HepG2 (cell line): ENCODE results near the gene HERC5. TPM values are rescaled to one million over a fixed set of nuclear protein-coding genes. Genes with fewer than 3 reads are reported as not detected.

Experiments used
- ATAC-seq: fragments of 200-7000 bp; cut with Tn5 transposase; 3 replicates; pipeline ENCODE4 v1.9.1; 2020; ENCODE audit warnings: mild to moderate bottlenecking, moderate library complexity
- BruUV-seq: library from RNA; stranded (reverse); fragments of 400-500 nt; replicated peaks from 2 replicates; lab custom pipeline; 2021; lab: Mats Ljungman, UMichigan
- CTCF ChIA-PET: fragments of 300-600 bp; formaldehyde crosslinking; extraction: SDS; loops from one replicate; lab custom pipeline; 2021; ENCODE audit warnings: low total read pairs, inconsistent platforms, low intra/inter-chr PET ratio; lab: Yijun Ruan, JAX
- POLR2A ChIA-PET: fragments of 350-600 bp; sonication (Branson Sonifier 250); formaldehyde crosslinking; loops from one replicate; lab custom pipeline; 2020; ENCODE audit warnings: antibody characterized with exemption, inconsistent platforms; lab: Yijun Ruan, JAX
- DNase-seq: peaks from one replicate; pipeline ENCODE4 v3.0.0-alpha.2; 2015; ENCODE audit warnings: low spot score
- FAIRE-seq: peaks from 3 replicates; lab custom pipeline; 2011; peaks lifted over from hg19 to GRCh38; lab: Jason Lieb, UNC
- H2AFZ ChIP-seq: one replicate; pipeline ENCODE4 v1.6.1; 2011; ENCODE audit warnings: low read length, inconsistent platforms
- H3K27ac ChIP-seq: fragments of 300-600 bp; 3 replicates; pipeline ENCODE4 v1.8.0; 2011; ENCODE audit warnings: mixed run types, mild to moderate bottlenecking, mixed read lengths, low read length, inconsistent platforms; ENCODE audit not compliant: insufficient read depth; ENCODE audit errors: extremely low read length
- H3K27me3 ChIP-seq, 2 experiments: fragments of 200-600 bp in 1 of 2; 2 replicates in 1 of 2; 3 replicates in 1 of 2; pipeline versions ENCODE4 v1.6.0 to v1.8.0; 2011; ENCODE audit warnings: low read length in 2 of 2, mild to moderate bottlenecking in 2 of 2, moderate library complexity in 2 of 2, inconsistent platforms in 1 of 2; ENCODE audit not compliant: insufficient read depth in 2 of 2, control insufficient read depth in 1 of 2
- H3K36me3 ChIP-seq, 2 experiments: fragments of 200-600 bp in 1 of 2; replicated peaks in 1 of 2; 2 replicates in 1 of 2; 3 replicates in 1 of 2; pipeline versions ENCODE4 v1.5.1 to v1.8.0; 2011; ENCODE audit warnings: low read length in 2 of 2, inconsistent platforms in 1 of 2; ENCODE audit not compliant: insufficient read depth in 2 of 2, control insufficient read depth in 1 of 2
- H3K4me1 ChIP-seq: 2 replicates; pipeline ENCODE4 v1.5.1; 2012; ENCODE audit warnings: low read length, inconsistent platforms; ENCODE audit not compliant: insufficient read depth
- H3K4me2 ChIP-seq: 2 replicates; pipeline ENCODE4 v1.6.0; 2011; ENCODE audit warnings: low read depth, low read length, inconsistent platforms
- H3K4me3 ChIP-seq, 3 experiments: fragments of 200-600 bp in 1 of 3; sonication (generic), shearing (Covaris generic) in 1 of 3; replicated peaks in 1 of 3; 2 replicates each; pipeline ENCODE4 v1.5.1; 2011 to 2016; ENCODE audit warnings: low read length in 3 of 3, inconsistent platforms in 2 of 3, low read depth in 2 of 3, mild to moderate bottlenecking in 2 of 3, control low read depth in 1 of 3, mixed read lengths in 1 of 3; ENCODE audit not compliant: insufficient read depth in 1 of 3
- H3K79me2 ChIP-seq: one replicate; pipeline ENCODE4 v1.6.1; 2011; ENCODE audit warnings: low read length, inconsistent platforms; ENCODE audit not compliant: insufficient read depth
- H3K9ac ChIP-seq: 2 replicates; pipeline ENCODE4 v1.6.0; 2011; ENCODE audit warnings: mild to moderate bottlenecking, low read depth, low read length, inconsistent platforms; ENCODE audit not compliant: insufficient read depth
- H3K9me3 ChIP-seq: 2 replicates; pipeline ENCODE4 v1.5.1; 2012; ENCODE audit warnings: mild to moderate bottlenecking, low read length
- H4K20me1 ChIP-seq: 2 replicates; pipeline ENCODE4 v1.6.0; 2011; ENCODE audit warnings: inconsistent platforms, mild to moderate bottlenecking, low read length, moderate library complexity; ENCODE audit not compliant: insufficient read depth
- ARHGAP35 ChIP-seq: sonication (generic); formaldehyde crosslinking; IDR thresholded peaks from 2 replicates; pipeline ENCODE4 v1.9.0; 2022; ENCODE audit warnings: mild to moderate bottlenecking, inconsistent platforms, moderate library complexity, missing genetic modification reagents, borderline replicate concordance
- BCL6 ChIP-seq: IDR thresholded peaks from 2 replicates; pipeline ENCODE4 v1.6.1; 2016; ENCODE audit warnings: missing genetic modification reagents, missing compliant biosample characterization
- EZH2 ChIP-seq: conservative IDR thresholded peaks from 2 replicates; pipeline ENCODE4 v1.6.1; 2012; ENCODE audit warnings: mild to moderate bottlenecking, low read depth, low read length, moderate library complexity
- HNRNPK ChIP-seq: fragments of 200-400 bp; formaldehyde crosslinking; IDR thresholded peaks from 2 replicates; pipeline ENCODE4 v1.6.1; 2018; ENCODE audit warnings: low read length, low read depth, moderate library complexity, mild to moderate bottlenecking; ENCODE audit not compliant: poor library complexity, severe bottlenecking
- KDM3A ChIP-seq: IDR thresholded peaks from 2 replicates; pipeline ENCODE4 v1.6.1; 2018; ENCODE audit warnings: low read depth, missing compliant biosample characterization
- MAZ ChIP-seq, 2 experiments: sonication (generic) in 1 of 2; formaldehyde crosslinking in 1 of 2; IDR thresholded peaks; 2 replicates each; pipeline versions ENCODE4 v1.5.0 to v1.6.1; 2012 to 2020; ENCODE audit warnings: low read depth in 2 of 2, mild to moderate bottlenecking in 2 of 2, borderline replicate concordance in 1 of 2, improper control_type of control experiment in 1 of 2, low read length in 1 of 2, missing genetic modification reagents in 1 of 2, moderate library complexity in 1 of 2
- NFIC ChIP-seq: IDR thresholded peaks from 2 replicates; pipeline ENCODE4 v1.6.1; 2012; ENCODE audit warnings: mild to moderate bottlenecking, low read length, inconsistent platforms
- NFKB2 ChIP-seq: sonication (generic); formaldehyde crosslinking; IDR thresholded peaks from 2 replicates; pipeline ENCODE4 v1.4.0; 2020; ENCODE audit warnings: missing genetic modification reagents, borderline replicate concordance
- RNF2 ChIP-seq: fragments of 450-650 bp; conservative IDR thresholded peaks from 2 replicates; pipeline ENCODE4 v1.6.1; 2016; ENCODE audit warnings: low read depth
- TFAP4 ChIP-seq: sonication (generic); IDR thresholded peaks from 2 replicates; pipeline ENCODE4 v1.6.1; 2016; ENCODE audit warnings: low read depth, borderline replicate concordance
- ZNF687 ChIP-seq: sonication (generic); formaldehyde crosslinking; IDR thresholded peaks from 2 replicates; pipeline ENCODE4 v1.5.1; 2020; ENCODE audit warnings: mild to moderate bottlenecking, missing genetic modification reagents, moderate library complexity
- ZNF772 ChIP-seq: sonication (generic); formaldehyde crosslinking; IDR thresholded peaks from 2 replicates; pipeline ENCODE4 v1.5.0; 2020; ENCODE audit warnings: mild to moderate bottlenecking, missing genetic modification reagents
- ZNF800 ChIP-seq: sonication (generic); formaldehyde crosslinking; IDR thresholded peaks from 2 replicates; pipeline ENCODE4 v1.4.0; 2020; ENCODE audit warnings: missing genetic modification reagents
- ZZZ3 ChIP-seq: sonication (generic); formaldehyde crosslinking; IDR thresholded peaks from 2 replicates; pipeline ENCODE4 v1.4.0; 2020; ENCODE audit warnings: missing genetic modification reagents, mild to moderate bottlenecking, borderline replicate concordance
- WGBS: methylation state at CpG from one replicate; pipeline ENCODE4 v1.1.6; 2017; ENCODE audit warnings: low lambda C conversion rate; 5-methylcytosine and 5-hydroxymethylcytosine counted together
- in situ Hi-C: cut with HindIII; loops from 2 replicates; pipeline ENCODE4 v1.10.0; 2017; ENCODE audit warnings: low pct_unique_long_range_greater_than_20kb; ENCODE audit not compliant: extremely low pct_ligation_motif_present
- intact Hi-C: fragments of 100-400 bp; cut with micrococcal nuclease; formaldehyde crosslinking; loops from one replicate; pipeline ENCODE4 v1.10.0; 2022; ENCODE audit not compliant: unreplicated experiment
- polyA plus RNA-seq, 8 experiments: library from polyadenylated mRNA; depleted of rRNA in 3 of 8; stranded (reverse) in 7 of 8; unstranded in 1 of 8; fragments of >200 nt; fragmentation: Illumina TruSeq in 4 of 8; extraction: Trizol in 4 of 8; gene quantifications; 2 replicates each; pipeline versions ENCODE4 v1.2.1 to v1.2.3, GENCODE V29; 2011 to 2016; ENCODE audit warnings: low read depth in 4 of 8, missing spikeins in 1 of 8, mixed read lengths in 1 of 8; ENCODE audit not compliant: insufficient read depth in 1 of 8
- total RNA-seq, 5 experiments: library from RNA; depleted of rRNA; stranded (reverse); fragments of >200 nt; fragmentation: Illumina TruSeq; extraction: Trizol; gene quantifications; 2 replicates each; pipeline ENCODE4 v1.2.3, GENCODE V29; 2016; ENCODE audit warnings: low read depth in 1 of 5

Gene HERC5
- total and polyA plus RNA-seq, 2 of the 13 experiments (the other 11 are each of a cell fraction or from before 2014, with no cell fraction given): 0.13 to 0.33 TPM

GRCh38 chr4:88457307-88458103 is 586 bp downstream of the HERC5 start:
- FAIRE-seq (no peak), DNase-seq (no peak)
- peak; percentile 62; the same call in 1 of the 2 replicates for TF ChIP-seq ZNF800 (CRISPR knock-in tag)
- TF ChIP-seq ZNF772 (CRISPR knock-in tag): 0 out of 2 replicates have a peak, but pooled peaks have one; percentile 11
- no peak for TF ChIP-seq ZZZ3 (CRISPR knock-in tag)
- peak; percentile 81 for TF ChIP-seq HNRNPK
- TF ChIP-seq ARHGAP35 (CRISPR knock-in tag): 0 out of 2 replicates have a peak, but pooled peaks have one; percentile 2
- no peak for TF ChIP-seq NFKB2 (CRISPR knock-in tag)
- TF ChIP-seq NFIC: no peak
- TF ChIP-seq ZNF687 (CRISPR knock-in tag): peak; percentile 56; the same call in 1 of the 2 replicates
- TF ChIP-seq TFAP4: no peak
- TF ChIP-seq KDM3A (CRISPR knock-in tag): 0 out of 2 replicates have a peak, but pooled peaks have one; percentile 1
- TF ChIP-seq EZH2: peak; percentile 82; the same call in 1 of the 2 replicates
- no peak for TF ChIP-seq MAZ (IDR thresholded peaks at IDR 0.05; ENCODE audit: borderline replicate concordance, low read depth, low read length)
- TF ChIP-seq MAZ (CRISPR knock-in tag; IDR thresholded peaks at IDR 0.05; ENCODE audit: low read depth): peak; percentile 53; the same call in 1 of the 2 replicates
- peak; percentile 35; the same call in 1 of the 2 replicates for TF ChIP-seq RNF2
- TF ChIP-seq BCL6 (CRISPR knock-in tag): no peak

More at GRCh38 chr4:88457307-88458103, 586 bp downstream of the HERC5 start:
- Histone ChIP-seq H3K27me3 (peaks cover 0 to 24% of the 10 kb centered on the region in 2 experiments; a peak in 3 of 5 replicates), H3K4me3 (peak overlapping the region in 2 of 3 experiments; percentile 33 to 52; a peak in 3 of 6 replicates), H3K79me2 (no peaks in the 10 kb centered on the region), H2AFZ (no peak overlapping the region), H3K4me2 (peak overlapping the region; percentile 66), H4K20me1 (no peaks in the 10 kb centered on the region), H3K36me3 (no peaks in the 10 kb centered on the region), H3K9ac (no peak overlapping the region), H3K9me3 (no peaks in the 10 kb centered on the region), H3K4me1 (peaks cover 7% of the 10 kb centered on the region; the same call in 1 of the 2 replicates), H3K27ac (no peak overlapping the region)
- no TSS peak for BruUV-seq
- ChIA-PET POLR2A (no interaction called here), CTCF (no interaction called here)
- ATAC-seq: peak; percentile 84
- intact Hi-C loops (loop anchor here (2.0 to 5.0 kb wide), 2 partner anchors 79 to 240 kb away; partner anchors contain the start of gene HERC6), in situ Hi-C loops (no loop called here)
- WGBS: 21% methylated on average over 23 of the region's 75 CpGs
